Breast epithelium (tissue), 3 donors: ENCODE measurements around the gene MFAP5.

Experiments used
- POLR2A ChIP-seq: fragments of 450-650 bp; IDR thresholded peaks from one replicate; pipeline ENCODE4 v1.6.1; 2016; ENCODE audit warnings: antibody characterized with exemption, mild to moderate bottlenecking, moderate library complexity
- POLR2AphosphoS5 ChIP-seq, 3 donors: sonication (generic); formaldehyde crosslinking; IDR thresholded peaks; one replicate each; pipeline ENCODE4 v1.6.1; 2017; ENCODE audit warnings: antibody characterized with exemption in 3 of 3
- TF ChIP-seq, protein P1 (sequence below), 3 donors: fragments of 450-650 bp; IDR thresholded peaks; one replicate each; pipeline ENCODE4 v1.5.1; 2016 to 2017; ENCODE audit warnings: antibody characterized with exemption in 3 of 3, mild to moderate bottlenecking in 3 of 3, moderate library complexity in 3 of 3

DNA sequence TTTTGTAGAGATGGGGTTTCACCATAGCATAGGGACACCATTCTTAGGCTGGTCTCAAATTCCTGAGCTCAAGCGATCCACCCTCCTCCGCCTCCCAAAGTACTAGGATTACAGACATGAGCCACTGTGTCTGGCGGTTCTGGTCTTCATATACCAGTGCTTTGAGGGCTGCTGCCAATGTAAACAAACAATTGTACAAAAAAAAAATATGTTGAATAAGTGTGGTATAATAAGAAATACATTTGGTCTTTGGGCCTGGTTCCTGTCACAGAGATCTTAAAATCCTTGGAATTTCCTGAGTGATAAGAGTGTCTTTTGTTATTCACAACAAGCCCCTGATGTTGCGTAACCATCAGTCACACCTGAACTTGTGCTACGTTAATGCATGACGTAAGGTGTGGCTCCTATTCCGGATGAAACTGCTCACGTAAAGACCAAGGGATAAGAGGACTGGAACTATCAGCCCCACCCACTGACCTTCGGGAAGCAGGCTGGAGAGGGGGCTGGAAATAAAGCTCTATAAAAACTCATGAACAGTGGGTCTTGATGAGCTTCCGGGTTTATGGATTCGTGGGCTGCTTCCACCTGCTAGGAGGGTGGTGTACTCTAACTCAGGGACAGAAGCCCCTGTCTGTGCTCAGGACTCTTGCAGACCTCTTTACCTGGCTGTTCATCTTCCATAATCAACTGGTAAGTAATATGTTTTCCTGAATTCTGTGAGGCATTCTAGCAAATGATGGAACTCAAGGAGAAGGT lies 18.7 kb upstream of the MFAP5 start:
- TF ChIP-seq, protein P1, sequence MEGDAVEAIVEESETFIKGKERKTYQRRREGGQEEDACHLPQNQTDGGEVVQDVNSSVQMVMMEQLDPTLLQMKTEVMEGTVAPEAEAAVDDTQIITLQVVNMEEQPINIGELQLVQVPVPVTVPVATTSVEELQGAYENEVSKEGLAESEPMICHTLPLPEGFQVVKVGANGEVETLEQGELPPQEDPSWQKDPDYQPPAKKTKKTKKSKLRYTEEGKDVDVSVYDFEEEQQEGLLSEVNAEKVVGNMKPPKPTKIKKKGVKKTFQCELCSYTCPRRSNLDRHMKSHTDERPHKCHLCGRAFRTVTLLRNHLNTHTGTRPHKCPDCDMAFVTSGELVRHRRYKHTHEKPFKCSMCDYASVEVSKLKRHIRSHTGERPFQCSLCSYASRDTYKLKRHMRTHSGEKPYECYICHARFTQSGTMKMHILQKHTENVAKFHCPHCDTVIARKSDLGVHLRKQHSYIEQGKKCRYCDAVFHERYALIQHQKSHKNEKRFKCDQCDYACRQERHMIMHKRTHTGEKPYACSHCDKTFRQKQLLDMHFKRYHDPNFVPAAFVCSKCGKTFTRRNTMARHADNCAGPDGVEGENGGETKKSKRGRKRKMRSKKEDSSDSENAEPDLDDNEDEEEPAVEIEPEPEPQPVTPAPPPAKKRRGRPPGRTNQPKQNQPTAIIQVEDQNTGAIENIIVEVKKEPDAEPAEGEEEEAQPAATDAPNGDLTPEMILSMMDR (IDR thresholded peaks at IDR 0.05), result no peak
- no peak for TF ChIP-seq POLR2A
- no peak for TF ChIP-seq POLR2AphosphoS5 (IDR thresholded peaks at IDR 0.05)
